Stimulated activated CD4-positive, alpha-beta T cell treated with anti-CD3 and anti-CD28 coated beads, Interleukin-12 subunit alpha, Interleukin-12 subunit beta, amount 100 ng/mL, for 24 hours (primary cell): ENCODE measurements around the gene IL12RB2.

Experiments
- DNase-seq, 2 experiments: peaks; one replicate each; pipeline ENCODE4 v3.0.0-alpha.2; 2020; ENCODE audit warnings: low read depth in 2 of 2

The IL12RB2 gene

DNA sequence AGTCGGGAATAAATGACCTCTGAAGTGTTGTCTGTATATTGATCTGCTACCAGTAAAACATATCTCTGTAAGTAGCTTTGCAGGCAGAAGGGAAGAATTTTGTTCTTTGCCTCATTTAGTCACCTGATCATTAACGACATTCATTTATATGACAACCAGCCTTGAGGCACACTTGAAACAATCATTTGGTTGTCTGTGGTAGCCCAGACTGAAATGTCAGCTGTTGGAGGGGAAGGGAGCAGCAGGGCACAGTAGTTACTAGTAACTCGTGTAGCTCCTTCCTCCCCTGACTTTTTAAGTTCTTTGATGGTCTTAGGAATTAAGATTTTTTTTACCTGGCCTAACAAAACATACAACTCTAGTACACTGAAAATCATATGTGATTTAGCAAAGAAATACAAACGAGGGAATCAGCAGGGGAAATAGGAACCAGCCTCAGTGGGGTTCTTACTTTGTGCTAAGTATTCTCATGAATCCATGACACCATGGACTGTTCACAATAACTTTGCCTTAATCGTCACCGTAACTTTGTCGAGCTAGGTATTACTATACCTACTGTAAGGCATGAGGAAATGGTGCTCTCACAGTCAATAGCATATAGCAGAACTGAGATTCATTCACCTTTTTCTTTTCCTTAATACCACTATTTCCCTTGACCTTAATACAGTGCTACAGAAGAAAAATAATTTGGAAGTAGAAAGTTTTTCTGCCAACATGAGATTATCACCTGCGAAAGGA lies 6.4 kb downstream of the IL12RB2 start:
- DNase-seq = no peak

GRCh38 chr1:67314696-67315095 lies 7.0 kb downstream of the IL12RB2 start:
- DNase-seq = no peak

GRCh38 chr1:67316180-67316902 lies 8.7 kb downstream of the IL12RB2 start:
- no peak for DNase-seq

DNA sequence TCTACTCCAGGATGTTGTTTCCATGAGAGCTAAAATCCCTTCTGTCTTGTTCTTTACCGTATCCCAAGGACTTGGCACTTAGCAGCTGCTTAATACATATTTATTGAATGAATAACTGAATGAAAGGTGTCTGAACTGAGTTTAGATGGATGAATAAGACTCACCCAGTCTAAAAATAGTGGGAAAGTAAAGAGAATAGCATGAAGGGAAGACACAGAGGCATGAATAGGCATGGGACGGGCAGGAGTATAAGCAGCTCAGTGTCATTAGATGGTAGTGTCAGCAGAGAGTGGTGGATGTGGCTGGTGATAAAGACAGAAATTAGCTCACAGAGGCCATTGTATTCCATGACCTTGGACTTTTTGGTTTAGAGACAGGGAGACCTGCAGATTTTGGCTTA lies 9.2 kb downstream of the IL12RB2 start:
- DNase-seq = no peak

GRCh38 chr1:67317803-67318202 lies 10.1 kb downstream of the IL12RB2 start:
- DNase-seq = no peak

GRCh38 chr1:67322442-67322841 lies 14.8 kb downstream of the IL12RB2 start:
- DNase-seq = no peak

- DNase-seq = no peak
These were observed 15.4 kb downstream of the IL12RB2 start for GRCh38 chr1:67323087-67323486.

DNA sequence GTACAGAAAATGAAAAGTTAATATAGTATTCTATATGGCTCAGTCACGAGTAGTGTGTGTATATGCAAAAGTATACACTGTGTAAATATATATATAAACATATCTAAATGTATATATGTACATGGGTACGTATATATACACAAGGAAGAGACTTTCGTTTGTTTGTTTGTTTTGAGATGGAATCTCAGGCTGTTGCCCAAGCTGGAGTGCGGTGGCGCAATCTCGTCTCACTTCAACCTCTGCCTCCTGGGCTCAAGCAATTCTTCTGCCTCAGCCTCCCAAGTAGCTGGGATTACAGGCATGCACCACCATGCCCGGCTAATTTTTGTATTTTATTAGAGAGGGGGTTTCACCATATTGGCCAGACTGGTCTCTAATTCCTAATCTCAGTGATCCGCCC lies 16.4 kb downstream of the IL12RB2 start:
- DNase-seq = no peak

GRCh38 chr1:67327864-67328466 lies 20.3 kb downstream of the IL12RB2 start:
- no peak for DNase-seq

- DNase-seq = no peak
These were observed 25.2 kb downstream of the IL12RB2 start for GRCh38 chr1:67332653-67333529.

GRCh38 chr1:67333603-67334002 lies 25.9 kb downstream of the IL12RB2 start:
- DNase-seq = no peak

DNA sequence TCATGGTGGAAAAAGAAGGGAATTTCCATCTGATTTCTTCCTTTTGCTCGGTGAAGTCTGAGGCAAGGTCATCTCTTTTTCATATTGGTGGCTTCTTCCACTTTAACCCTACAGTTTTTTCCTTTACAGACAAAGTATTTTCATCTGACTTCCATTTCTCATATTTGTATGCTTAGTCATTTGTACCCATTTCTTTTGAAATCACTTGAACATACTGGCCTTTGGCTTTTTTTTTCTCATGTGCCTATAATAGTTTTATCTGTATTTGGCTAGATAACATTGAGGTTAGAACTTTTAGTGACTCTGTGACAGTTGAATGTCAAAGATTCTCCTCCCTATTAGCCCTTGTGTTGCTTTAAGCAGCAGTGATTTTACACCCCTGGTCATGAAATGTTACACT lies 27.7 kb downstream of the IL12RB2 start:
- no peak for DNase-seq

GRCh38 chr1:67336157-67336556 lies 28.5 kb downstream of the IL12RB2 start:
- no peak for DNase-seq

DNA sequence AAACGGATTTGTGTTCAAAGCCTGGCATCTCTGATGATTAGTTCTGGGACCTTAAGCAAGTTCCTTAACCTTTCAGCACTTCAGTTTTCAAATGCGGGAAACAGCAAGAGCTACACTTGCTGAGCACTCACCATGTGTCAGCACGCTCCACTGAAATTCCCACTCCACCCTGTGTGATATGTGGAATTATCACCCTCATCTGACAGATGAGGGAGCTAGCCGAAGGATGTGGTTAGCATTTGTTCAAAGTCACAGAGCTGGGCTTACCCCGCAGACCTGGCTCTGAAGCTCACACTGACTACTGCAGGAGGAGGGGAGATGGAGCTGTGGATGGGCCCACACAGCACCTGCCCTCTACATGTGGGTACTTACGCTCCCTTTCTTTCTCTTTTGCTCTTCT lies 29.1 kb downstream of the IL12RB2 start:
- no peak for DNase-seq

DNA sequence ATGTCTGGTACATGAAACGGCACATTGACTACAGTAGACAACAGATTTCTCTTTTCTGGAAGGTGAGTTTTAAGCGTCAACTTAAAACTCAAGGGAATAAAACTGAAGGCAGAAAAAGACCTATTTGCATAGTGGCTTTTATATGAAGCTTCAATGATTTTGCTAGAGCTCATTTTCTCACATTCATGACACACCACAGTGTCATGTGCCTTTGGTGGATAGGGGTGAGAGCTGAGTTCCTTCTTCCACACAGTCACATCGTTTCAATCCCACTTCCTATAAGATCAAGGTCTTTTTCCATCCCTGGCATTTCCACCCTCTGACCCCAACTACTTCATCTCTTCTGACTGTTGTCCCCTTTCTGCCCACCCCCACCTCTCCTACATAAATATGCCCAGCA lies 31.0 kb downstream of the IL12RB2 start:
- DNase-seq = peak in 1 of 2 experiments; percentile 15

GRCh38 chr1:67339623-67340343 lies 32.1 kb downstream of the IL12RB2 start:
- peak in 1 of 2 experiments; percentile 30 for DNase-seq

- DNase-seq = peak in 1 of 2 experiments; percentile 36
These were observed 34.6 kb downstream of the IL12RB2 start for GRCh38 chr1:67342076-67342890.

DNA sequence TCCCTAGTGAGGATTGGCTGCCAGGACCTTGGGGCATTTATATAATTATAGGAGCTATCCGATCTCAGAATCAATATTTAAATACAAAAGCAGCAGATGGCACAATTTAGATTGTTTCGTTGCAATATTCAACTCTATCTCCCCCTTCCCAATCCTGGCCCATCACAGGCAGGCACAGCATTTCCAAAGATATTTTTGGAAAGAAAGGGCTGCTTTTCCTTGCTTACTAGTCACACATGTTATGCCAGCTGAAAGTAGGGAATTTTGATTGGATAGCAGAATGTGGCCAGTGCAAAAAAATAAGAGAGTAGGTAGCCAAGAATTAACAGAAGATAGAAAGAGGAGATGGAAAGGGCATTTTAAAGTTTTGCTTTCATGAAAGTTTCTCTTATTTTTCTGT lies 37.9 kb downstream of the IL12RB2 start:
- DNase-seq = no peak

- DNase-seq = no peak
These were observed 39.3 kb downstream of the IL12RB2 start for GRCh38 chr1:67346982-67347381.

- DNase-seq = no peak
These were observed 40.2 kb downstream of the IL12RB2 start for GRCh38 chr1:67347688-67348472.
